Loucy (cell line): Measurements from ENCODE around the gene SSTR3.

Experiments used
- H2AFZ ChIP-seq: fragments of 200-600 bp; sonication (generic); 2 replicates; pipeline ENCODE4 v1.6.0; 2016; ENCODE audit warnings: antibody characterized with exemption, mild to moderate bottlenecking, low read length, moderate library complexity
- H3F3A ChIP-seq: fragments of 200-600 bp; 2 replicates; pipeline ENCODE4 v1.6.0; 2016; ENCODE audit warnings: antibody characterized with exemption, low read depth, mild to moderate bottlenecking
- H3K27me3 ChIP-seq: fragments of 200-600 bp; sonication (generic); 2 replicates; pipeline ENCODE4 v1.6.1; 2014; ENCODE audit warnings: low read length, mild to moderate bottlenecking; ENCODE audit not compliant: insufficient read depth, poor library complexity, severe bottlenecking
- H3K36me3 ChIP-seq: fragments of 200-600 bp; sonication (generic); 2 replicates; pipeline ENCODE4 v1.6.1; 2016; ENCODE audit warnings: low read length; ENCODE audit not compliant: insufficient read depth
- H3K4me1 ChIP-seq: fragments of 200-600 bp; sonication (generic); 2 replicates; pipeline ENCODE4 v1.5.1; 2014; ENCODE audit warnings: low read length, mild to moderate bottlenecking; ENCODE audit not compliant: insufficient read depth, poor library complexity, severe bottlenecking
- H3K4me2 ChIP-seq: fragments of 200-600 bp; sonication (generic); 2 replicates; pipeline ENCODE4 v1.6.0; 2014; ENCODE audit warnings: antibody characterized with exemption, low read length, low read depth, mild to moderate bottlenecking; ENCODE audit not compliant: poor library complexity, severe bottlenecking
- H3K4me3 ChIP-seq: fragments of 200-600 bp; sonication (generic); 2 replicates; pipeline ENCODE4 v1.5.1; 2014; ENCODE audit warnings: low read length, mild to moderate bottlenecking, mixed read lengths; ENCODE audit not compliant: poor library complexity, severe bottlenecking
- H3K79me2 ChIP-seq: fragments of 200-600 bp; sonication (generic); 2 replicates; pipeline ENCODE4 v1.6.1; 2014; ENCODE audit warnings: low read length; ENCODE audit not compliant: insufficient read depth
- H3K9ac ChIP-seq: fragments of 200-600 bp; sonication (generic); 2 replicates; pipeline ENCODE4 v1.6.0; 2014; ENCODE audit warnings: mild to moderate bottlenecking, low read depth, low read length, moderate library complexity; ENCODE audit not compliant: poor library complexity, severe bottlenecking
- H3K9me2 ChIP-seq: fragments of 200-600 bp; sonication (generic); replicated peaks from 2 replicates; pipeline ENCODE4 v1.6.1; 2016; ENCODE audit warnings: low read depth, low read length, mixed read lengths
- H3K9me3 ChIP-seq: fragments of 200-600 bp; sonication (generic); 2 replicates; pipeline ENCODE4 v1.6.1; 2014; ENCODE audit warnings: mild to moderate bottlenecking, antibody characterized with exemption, low read length, low read depth; ENCODE audit not compliant: insufficient read depth
- H4K20me1 ChIP-seq: fragments of 200-600 bp; sonication (generic); 2 replicates; pipeline ENCODE4 v1.6.0; 2014; ENCODE audit warnings: antibody characterized with exemption, low read length, mild to moderate bottlenecking; ENCODE audit not compliant: insufficient read depth, poor library complexity, severe bottlenecking
- CTCF ChIP-seq: fragments of 200-600 bp; sonication (generic); conservative IDR thresholded peaks from 2 replicates; pipeline ENCODE4 v1.5.1; 2014; ENCODE audit warnings: mild to moderate bottlenecking, antibody characterized with exemption, low read length
- EZH2phosphoT487 ChIP-seq: fragments of 200-600 bp; IDR thresholded peaks from 2 replicates; pipeline ENCODE4 v1.6.1; 2018; ENCODE audit warnings: antibody characterized with exemption, mild to moderate bottlenecking, moderate library complexity, borderline replicate concordance

Gene SSTR3

GRCh38 chr22:37163096-37163489 lies 49.2 kb downstream of the SSTR3 start:
- no peaks in the 10 kb centered on the region for H3K36me3 ChIP-seq
- H3K4me1 ChIP-seq, result peaks cover 57% of the 10 kb centered on the region
- H3K4me3 ChIP-seq, result no peak overlapping the region
- no peaks in the 10 kb centered on the region for H3K79me2 ChIP-seq
- peak overlapping the region; percentile 65 for H3K4me2 ChIP-seq
- H3F3A ChIP-seq, result no peaks in the 10 kb centered on the region
- TF ChIP-seq CTCF, result no peak
- no peak for TF ChIP-seq EZH2phosphoT487
- no peaks in the 10 kb centered on the region for H3K27me3 ChIP-seq
- H3K9me2 ChIP-seq, result no peaks in the 10 kb centered on the region
- peak overlapping the region; percentile 44 for H3K9ac ChIP-seq
- no peak overlapping the region for H2AFZ ChIP-seq
- H4K20me1 ChIP-seq, result no peaks in the 10 kb centered on the region
- no peaks in the 10 kb centered on the region for H3K9me3 ChIP-seq

- Histone ChIP-seq H4K20me1 (no peaks in the 10 kb centered on the region), H3K9me3 (no peaks in the 10 kb centered on the region), H3K9ac (peak overlapping the region; percentile 38), H3F3A (no peaks in the 10 kb centered on the region), H3K4me3 (no peak overlapping the region), H3K36me3 (no peaks in the 10 kb centered on the region), H3K9me2 (no peaks in the 10 kb centered on the region), H3K4me1 (peaks cover 50% of the 10 kb centered on the region), H3K27me3 (no peaks in the 10 kb centered on the region), H2AFZ (peak overlapping the region; percentile 54), H3K4me2 (peak overlapping the region; percentile 12), H3K79me2 (no peaks in the 10 kb centered on the region)
- no peak for TF ChIP-seq CTCF
- no peak for TF ChIP-seq EZH2phosphoT487
Observed at GRCh38 chr22:37162221-37163095, 49.8 kb downstream of the SSTR3 start.

- Histone ChIP-seq H2AFZ (no peak overlapping the region), H3K4me3 (no peak overlapping the region), H3K4me2 (no peak overlapping the region), H3K79me2 (no peaks in the 10 kb centered on the region), H4K20me1 (no peaks in the 10 kb centered on the region), H3K4me1 (peaks cover 44% of the 10 kb centered on the region), H3F3A (no peaks in the 10 kb centered on the region), H3K27me3 (no peaks in the 10 kb centered on the region), H3K9me3 (no peaks in the 10 kb centered on the region), H3K9me2 (no peaks in the 10 kb centered on the region), H3K36me3 (no peaks in the 10 kb centered on the region), H3K9ac (no peak overlapping the region)
- TF ChIP-seq CTCF, result no peak
- TF ChIP-seq EZH2phosphoT487, result no peak
Observed at GRCh38 chr22:37161443-37161842, 50.8 kb downstream of the SSTR3 start.
